Brain microvascular endothelial cell (primary cell): ENCODE data around the gene ADAMTS17.

Experiments used
- DNase-seq: peaks from one replicate; pipeline ENCODE4 v3.0.0-alpha.2; 2020
- H3K27ac ChIP-seq: fragments of 250-450 bp; sonication (Bioruptor Pico); 2 replicates; pipeline ENCODE4 v1.5.1; 2020; ENCODE audit warnings: mild to moderate bottlenecking, moderate library complexity
- H3K27me3 ChIP-seq: fragments of 250-450 bp; sonication (Bioruptor Pico); replicated peaks from 2 replicates; pipeline ENCODE4 v1.5.1; 2020; ENCODE audit warnings: mild to moderate bottlenecking
- H3K36me3 ChIP-seq: fragments of 250-450 bp; sonication (Bioruptor Pico); replicated peaks from 2 replicates; pipeline ENCODE4 v1.5.1; 2020; ENCODE audit warnings: mild to moderate bottlenecking
- H3K4me3 ChIP-seq: 2 replicates; pipeline ENCODE4 v1.5.1; 2011; ENCODE audit warnings: low read depth, mild to moderate bottlenecking, control low read depth, low read length, moderate library complexity
- in situ Hi-C: cut with HindIII; loops from 2 replicates; pipeline ENCODE4 v1.10.0; 2017; ENCODE audit warnings: low sequenced_read_pairs, low pct_ligation_motif_present
- TF ChIP-seq, protein P1 (sequence below): IDR thresholded peaks from 2 replicates; pipeline ENCODE4 v1.5.1; 2011; ENCODE audit warnings: low read depth, mild to moderate bottlenecking, moderate library complexity, low read length, control low read depth, inconsistent platforms; ENCODE audit errors: missing control alignments

Gene ADAMTS17, protein sequence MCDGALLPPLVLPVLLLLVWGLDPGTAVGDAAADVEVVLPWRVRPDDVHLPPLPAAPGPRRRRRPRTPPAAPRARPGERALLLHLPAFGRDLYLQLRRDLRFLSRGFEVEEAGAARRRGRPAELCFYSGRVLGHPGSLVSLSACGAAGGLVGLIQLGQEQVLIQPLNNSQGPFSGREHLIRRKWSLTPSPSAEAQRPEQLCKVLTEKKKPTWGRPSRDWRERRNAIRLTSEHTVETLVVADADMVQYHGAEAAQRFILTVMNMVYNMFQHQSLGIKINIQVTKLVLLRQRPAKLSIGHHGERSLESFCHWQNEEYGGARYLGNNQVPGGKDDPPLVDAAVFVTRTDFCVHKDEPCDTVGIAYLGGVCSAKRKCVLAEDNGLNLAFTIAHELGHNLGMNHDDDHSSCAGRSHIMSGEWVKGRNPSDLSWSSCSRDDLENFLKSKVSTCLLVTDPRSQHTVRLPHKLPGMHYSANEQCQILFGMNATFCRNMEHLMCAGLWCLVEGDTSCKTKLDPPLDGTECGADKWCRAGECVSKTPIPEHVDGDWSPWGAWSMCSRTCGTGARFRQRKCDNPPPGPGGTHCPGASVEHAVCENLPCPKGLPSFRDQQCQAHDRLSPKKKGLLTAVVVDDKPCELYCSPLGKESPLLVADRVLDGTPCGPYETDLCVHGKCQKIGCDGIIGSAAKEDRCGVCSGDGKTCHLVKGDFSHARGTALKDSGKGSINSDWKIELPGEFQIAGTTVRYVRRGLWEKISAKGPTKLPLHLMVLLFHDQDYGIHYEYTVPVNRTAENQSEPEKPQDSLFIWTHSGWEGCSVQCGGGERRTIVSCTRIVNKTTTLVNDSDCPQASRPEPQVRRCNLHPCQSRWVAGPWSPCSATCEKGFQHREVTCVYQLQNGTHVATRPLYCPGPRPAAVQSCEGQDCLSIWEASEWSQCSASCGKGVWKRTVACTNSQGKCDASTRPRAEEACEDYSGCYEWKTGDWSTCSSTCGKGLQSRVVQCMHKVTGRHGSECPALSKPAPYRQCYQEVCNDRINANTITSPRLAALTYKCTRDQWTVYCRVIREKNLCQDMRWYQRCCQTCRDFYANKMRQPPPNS

DNA sequence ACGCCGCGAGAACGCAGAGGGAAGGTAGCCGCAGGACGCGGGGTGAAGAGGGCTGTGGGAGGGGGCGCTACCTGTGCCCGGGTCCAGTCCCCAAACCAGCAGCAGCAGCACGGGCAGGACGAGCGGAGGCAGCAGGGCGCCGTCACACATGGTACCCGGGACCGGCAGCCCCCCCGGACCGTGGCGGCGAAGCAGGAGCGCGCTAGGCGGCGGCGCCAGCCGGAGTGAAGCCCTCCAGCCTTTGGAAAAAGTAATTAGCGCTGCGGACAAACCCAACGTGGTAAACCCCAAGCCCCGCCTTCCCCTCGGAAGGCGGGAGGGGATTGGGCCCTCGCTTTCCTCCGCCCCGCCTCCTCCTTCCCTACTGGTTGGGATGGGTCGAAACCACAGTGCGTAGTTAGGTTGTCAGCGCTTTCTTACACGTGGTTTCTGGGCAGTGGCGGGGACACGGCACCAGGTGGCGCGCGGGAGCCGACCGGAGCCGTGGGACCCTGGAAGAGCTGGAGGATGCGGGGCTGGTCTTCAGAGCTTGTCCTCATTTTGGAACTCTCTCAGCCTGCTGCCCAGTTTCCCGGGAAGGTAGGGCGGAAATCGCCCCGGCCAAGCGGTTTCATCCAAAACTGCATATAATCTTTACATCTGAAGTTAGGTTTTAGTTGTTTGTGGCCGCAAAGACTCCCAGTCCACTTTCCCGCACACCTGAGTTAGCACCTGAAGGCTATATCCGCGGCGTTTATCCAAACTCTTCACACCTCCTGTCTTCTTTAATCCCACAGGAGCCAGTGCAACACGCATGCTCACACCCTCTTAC is at the start of gene ADAMTS17:
Gene ADAMTS17, minus strand, starts transcription at position 226 of the 811 bp plus-strand sequence. Its CDS starts 76 bp downstream, at position 150.
- H3K27ac ChIP-seq, result no peak within 1 kb of the TSS
- in situ Hi-C loops, result no loop called here

DNA sequence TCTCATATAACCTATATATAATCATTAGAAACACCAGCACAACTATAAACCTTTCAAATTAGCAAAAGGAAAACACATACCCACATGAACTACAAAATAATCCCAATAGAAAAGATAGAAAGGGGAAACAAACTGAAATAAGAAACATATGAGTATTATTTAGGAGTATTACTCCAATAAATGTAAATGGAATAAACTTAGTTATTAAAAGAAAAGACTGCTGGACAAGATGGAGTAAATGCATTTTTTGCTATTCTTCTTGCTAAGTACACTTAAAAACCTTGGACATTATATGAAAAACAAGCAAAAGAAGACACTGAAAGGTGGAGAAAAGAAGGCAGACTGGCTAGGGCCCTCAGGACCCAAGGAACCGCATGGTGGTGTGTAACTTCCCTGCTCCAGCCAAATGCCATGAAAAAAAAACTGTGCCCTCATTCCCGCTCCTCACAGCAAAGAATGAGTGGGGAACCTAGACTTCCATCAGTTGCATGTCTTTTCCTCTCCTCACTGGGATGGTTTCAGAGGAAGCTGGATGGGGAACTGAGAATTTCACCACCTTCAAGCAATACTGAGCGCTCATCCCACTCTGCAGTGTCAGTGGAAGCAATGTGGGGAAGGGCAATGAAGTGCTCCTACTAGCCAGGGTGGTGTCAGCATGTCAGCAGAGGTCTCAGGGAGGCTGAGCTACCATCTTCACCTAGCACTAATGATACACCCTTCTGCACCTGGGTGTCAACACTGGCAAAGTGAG is 43.7 kb upstream of the ADAMTS17 start:
- in situ Hi-C loops, result no loop called here
- no peaks in the 10 kb centered on the region for H3K27me3 ChIP-seq
- TF ChIP-seq, protein P1, sequence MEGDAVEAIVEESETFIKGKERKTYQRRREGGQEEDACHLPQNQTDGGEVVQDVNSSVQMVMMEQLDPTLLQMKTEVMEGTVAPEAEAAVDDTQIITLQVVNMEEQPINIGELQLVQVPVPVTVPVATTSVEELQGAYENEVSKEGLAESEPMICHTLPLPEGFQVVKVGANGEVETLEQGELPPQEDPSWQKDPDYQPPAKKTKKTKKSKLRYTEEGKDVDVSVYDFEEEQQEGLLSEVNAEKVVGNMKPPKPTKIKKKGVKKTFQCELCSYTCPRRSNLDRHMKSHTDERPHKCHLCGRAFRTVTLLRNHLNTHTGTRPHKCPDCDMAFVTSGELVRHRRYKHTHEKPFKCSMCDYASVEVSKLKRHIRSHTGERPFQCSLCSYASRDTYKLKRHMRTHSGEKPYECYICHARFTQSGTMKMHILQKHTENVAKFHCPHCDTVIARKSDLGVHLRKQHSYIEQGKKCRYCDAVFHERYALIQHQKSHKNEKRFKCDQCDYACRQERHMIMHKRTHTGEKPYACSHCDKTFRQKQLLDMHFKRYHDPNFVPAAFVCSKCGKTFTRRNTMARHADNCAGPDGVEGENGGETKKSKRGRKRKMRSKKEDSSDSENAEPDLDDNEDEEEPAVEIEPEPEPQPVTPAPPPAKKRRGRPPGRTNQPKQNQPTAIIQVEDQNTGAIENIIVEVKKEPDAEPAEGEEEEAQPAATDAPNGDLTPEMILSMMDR, result no peak

More for the DNA sequence above, at the start of gene ADAMTS17:
- DNase-seq, result peak; percentile 88
- Histone ChIP-seq H3K4me3 (peak within 1 kb of the TSS; percentile 50), H3K27me3 (peaks cover 8% of the 10 kb centered on the region), H3K36me3 (no peaks in the 10 kb centered on the region)
- TF ChIP-seq, protein P1, result peak; percentile 91

DNA sequence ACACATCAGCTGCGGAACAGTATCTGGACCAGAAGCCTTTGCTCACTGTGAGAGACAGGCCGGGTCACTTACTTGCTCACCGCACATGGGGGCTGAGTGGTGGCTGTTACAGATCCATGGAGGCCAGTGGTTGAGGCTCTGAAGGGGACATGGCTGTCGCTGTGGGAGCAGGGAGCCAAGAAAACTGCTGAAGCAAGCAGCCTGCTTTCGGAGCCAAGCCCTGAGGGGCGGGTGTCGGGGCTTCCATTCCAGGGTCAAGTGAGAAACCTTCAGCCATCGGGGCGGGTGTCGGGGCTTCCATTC is 42.3 kb upstream of the ADAMTS17 start:
- TF ChIP-seq, protein P1, result no peak

More for the DNA sequence above, 43.7 kb upstream of the ADAMTS17 start:
- Histone ChIP-seq H3K4me3 (no peak overlapping the region), H3K36me3 (no peaks in the 10 kb centered on the region), H3K27ac (no peak overlapping the region)
- DNase-seq, result no peak

DNA sequence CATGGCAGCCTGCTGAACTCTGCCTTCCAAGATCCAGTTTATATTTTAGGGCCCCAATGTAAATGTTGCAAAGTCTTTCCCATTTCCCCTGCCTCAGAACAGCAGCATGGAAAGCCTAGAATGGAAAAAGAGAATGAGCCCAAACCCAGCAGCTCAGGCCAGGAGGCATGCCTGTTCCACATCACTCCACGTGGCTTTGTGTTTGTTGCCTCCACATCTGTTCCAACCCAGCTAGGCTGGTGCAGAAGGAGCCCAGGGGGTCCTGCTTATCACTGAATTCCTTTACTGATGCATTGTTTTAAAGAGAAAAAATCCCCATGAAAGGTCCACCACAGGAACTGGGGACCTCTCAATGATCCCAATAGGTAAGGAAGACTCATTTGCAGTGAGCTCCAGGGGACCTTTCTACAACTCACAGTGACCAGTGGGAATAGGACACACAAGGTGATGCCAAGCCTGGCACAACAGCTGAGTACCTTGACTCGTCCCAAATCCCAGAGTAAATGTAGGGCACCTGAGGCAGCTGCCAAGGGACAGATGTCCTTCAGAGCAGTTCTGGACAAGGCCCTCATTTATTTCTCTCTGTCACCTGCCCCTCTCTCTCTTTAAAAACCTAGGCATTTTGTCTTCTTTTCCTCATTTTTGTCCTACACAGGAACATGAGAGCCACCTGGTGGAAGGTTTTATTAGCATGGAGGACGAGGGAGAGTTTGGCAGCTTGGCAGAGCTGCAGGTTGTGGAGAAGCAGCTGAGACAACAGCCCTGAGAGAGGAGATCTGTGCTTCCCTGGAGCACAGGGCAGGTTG is 41.7 kb upstream of the ADAMTS17 start:
- Histone ChIP-seq H3K27ac (no peak overlapping the region), H3K27me3 (no peaks in the 10 kb centered on the region), H3K36me3 (no peaks in the 10 kb centered on the region), H3K4me3 (no peak overlapping the region)
- TF ChIP-seq, protein P1, result peak; percentile 32
- in situ Hi-C loops, result no loop called here
- DNase-seq, result peak; percentile 9

More for the DNA sequence above, 42.3 kb upstream of the ADAMTS17 start:
- DNase-seq, result no peak
- Histone ChIP-seq H3K27ac (no peak overlapping the region), H3K4me3 (no peak overlapping the region), H3K36me3 (no peaks in the 10 kb centered on the region), H3K27me3 (no peaks in the 10 kb centered on the region)
- in situ Hi-C loops, result no loop called here
